ENCODE results near the gene UTP4.

The UTP4 gene

DNA sequence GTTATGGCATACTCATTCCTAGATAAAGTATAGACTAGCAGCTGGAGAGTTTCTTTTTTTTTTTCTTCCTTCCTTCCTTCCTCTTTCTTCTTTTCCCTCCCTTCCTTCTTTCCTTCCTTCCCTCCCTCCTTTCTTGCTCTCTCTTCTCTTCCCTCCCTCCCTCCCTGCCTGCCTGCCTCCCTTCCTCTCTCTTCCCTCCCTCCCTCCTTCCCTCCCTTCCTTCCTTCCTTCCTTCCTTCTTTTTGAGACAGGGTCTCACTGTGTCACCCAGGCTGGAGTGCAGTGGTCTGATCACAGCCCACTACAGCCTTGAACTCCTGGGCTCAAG is 47.5 kb downstream of the UTP4 start:
- DNase-seq = no peak

DNA sequence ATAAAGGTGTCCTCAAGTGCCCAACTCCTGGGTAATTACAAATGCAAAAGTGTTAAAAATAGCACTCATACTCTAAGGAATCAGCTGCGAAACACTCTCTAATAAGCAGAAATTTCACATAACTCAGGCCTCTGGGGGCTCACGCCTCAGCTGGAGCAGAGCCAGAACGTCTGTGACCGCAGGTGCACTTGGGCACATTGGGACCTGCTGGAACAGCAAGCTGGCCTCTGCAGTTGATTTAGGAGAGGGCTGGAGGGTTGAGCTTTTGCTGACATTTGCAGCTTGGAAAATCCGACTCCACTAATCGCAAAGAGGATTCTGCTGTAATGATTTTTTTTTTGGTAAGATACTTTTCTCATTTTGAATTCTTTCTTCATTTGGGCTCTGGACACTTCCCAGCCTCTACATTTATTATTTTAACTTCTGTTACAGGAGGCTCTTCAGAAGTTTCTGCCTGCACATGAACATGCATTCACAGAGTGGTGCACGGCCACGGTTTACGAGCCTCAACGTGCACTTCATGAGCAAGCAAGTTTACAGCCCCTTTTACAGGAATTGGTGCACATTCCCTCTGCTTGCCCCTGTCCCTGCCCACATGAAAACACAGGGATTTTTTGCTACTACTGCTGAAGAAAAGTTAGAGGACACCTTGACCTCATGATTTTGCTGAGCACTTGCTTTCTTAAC is 50.4 kb downstream of the UTP4 start:
- DNase-seq = no peak

DNA sequence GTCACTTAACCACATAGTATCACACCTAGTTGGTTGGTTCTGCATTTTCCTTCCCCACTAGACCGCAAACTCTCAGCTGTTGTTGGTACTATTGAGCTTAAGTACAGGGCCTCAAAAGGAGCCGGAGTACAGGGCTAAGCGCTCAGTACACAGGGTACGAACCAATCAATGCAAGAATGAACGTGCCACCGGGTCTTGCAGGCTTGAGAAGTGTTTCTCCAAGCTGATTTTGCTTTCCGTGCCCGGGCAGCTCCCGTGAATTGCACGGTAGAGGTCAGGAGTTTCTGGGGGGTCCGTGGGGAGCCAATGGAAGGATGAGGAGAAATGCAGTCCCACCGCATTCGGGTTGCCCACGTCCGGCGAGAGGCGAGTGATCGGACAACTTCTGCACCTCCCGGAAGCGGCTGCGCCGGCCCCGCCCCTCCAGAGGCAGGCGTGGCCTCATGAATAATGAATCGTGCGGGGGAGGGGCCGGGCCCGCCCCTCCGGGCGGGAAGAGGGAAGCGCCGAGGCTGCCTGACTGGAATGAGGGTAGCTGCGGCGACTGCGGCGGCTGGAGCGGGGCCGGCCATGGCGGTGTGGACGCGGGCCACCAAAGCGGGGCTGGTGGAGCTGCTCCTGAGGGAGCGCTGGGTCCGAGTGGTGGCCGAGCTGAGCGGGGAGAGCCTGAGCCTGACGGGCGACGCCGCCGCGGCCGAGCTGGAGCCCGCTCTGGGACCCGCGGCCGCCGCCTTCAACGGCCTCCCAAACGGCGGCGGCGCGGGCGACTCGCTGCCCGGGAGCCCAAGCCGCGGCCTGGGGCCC is 54.4 kb downstream of the UTP4 start, which contains the start of gene SNTB2:
TSS of gene SNTB2 (plus strand) at position 523 of the 804 bp plus-strand sequence. CDS start at position 526, 3 bp downstream.
- peak; percentile 85 for DNase-seq

DNA sequence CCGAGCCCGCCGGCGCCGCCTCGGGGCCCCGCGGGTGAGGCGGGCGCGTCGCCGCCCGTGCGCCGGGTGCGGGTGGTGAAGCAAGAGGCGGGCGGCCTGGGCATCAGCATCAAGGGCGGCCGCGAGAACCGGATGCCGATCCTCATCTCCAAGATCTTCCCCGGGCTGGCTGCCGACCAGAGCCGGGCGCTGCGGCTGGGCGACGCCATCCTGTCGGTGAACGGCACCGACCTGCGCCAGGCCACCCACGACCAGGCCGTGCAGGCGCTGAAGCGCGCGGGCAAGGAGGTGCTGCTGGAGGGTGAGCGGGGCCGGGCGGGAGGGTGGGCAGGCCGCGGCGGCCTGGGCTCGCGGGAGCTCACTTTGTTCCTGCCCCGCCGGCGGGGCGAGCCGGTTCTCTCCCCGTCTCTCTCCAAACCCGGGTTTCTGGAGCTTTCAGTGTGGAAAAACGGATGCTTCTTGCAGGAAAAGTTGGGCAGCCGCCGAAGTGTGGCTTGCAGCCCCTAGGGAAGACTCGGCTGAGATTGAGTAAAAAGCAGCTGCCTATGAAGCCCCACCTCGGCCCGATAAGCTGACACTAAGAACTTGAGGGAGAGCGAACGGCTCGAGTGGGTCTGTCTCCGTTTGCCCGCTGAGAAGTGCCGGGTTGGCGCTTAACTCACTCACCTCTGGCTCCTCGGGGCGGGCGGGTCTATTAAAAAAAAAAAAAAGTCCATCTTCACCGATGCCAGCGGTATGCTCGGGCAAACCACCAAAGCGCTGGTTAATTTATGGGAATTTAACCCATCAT is 55.2 kb downstream of the UTP4 start:
- peak; percentile 54 for DNase-seq

DNA sequence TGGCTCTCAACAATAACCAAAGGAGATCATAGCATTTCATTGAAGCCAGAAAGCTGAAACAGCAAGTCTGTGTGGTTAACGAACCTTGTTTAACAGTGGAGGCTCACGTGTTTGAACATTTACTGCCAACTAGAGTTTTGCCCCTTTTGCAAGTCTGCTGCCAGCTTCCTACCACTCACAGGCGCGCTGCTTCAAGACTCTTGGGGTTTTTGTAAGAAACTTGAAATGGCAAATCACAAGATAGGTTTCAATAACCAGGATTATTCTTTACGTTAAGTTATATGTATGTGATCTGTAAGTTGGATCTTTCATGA is 55.7 kb downstream of the UTP4 start:
- DNase-seq = no peak

DNA sequence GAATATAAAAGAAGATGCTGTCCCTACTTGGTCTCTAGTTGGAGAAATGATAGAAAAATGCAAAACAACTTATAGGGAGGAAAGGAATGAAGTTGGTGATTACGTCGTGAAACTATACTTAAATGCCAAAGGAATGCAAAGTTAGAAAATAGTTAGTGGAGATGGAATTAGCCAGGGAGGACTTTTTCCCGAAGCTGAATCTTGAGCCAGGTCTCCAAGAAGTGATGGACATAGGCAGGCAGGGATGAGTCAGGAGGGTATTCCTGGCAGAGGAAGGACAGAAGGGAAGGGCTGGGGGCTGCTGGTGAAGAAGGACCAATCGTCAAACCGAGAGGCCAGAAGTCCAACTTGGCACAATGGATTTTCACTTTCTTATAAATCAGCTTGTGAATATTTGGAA is 56.3 kb downstream of the UTP4 start:
- DNase-seq = no peak

DNA sequence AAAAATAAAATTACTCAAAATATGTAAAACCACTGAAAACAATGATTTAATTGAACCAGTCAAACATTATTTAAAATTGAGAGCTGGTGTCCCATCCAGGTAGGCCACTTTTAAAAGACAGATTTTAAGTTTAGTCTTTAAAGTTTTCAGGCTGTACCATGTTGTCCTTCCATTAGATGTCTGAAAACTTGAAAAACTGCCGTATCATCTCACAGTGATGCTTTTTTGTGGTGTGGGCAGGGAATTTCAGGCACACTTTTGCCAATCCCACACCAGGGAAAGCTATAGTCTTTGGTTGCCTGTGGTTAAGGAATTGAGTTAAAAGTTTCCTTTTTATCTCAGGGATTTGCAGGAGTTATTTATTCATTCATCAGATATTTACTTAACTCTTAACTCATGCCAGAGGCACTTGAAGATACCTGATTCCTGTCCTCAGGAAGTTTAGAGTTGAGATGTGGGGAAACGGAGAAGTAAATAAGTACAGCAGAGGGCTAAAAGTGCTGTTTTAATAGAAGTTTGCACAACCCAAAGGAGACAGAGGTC is 57.7 kb downstream of the UTP4 start:
- DNase-seq = no peak

DNA sequence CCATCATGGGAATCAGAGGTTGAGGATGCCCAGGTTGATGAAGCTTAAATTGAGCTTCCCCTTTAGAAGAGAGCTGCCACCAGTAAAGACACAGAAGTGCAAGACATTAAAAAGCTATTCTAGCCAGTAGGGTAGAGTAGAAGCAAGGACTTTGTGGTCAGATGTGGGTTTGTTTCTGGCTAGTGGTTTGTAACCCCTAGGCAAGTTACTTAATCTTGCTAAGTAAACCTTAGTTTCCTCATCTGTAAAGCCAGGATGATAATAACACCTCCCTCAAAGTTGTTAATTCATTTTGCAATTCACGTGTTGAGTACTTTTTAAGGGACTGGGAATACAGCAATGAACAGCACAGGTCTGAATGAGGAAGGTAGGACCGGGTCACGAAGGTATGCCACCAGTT is 58.1 kb downstream of the UTP4 start:
- no peak for DNase-seq

DNA sequence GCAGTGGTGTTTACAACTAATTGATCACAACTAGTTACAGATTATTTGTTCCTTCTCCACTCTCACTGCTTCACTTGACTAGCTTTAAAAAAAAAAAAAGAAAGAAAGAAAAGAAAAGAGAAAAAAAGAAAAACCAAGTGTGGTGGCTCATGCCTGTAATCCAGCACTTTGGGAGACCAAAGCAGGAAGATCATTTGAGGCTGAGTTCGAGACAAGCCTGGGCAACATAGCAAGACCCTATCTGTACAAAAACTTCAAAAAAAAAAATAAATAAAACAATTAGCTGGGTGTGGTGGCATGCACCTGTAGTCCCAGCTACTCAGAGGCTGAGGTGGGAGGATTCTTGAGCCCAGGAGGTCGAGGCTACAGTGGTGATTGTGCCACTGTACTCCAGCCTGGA is 58.7 kb downstream of the UTP4 start:
- no peak for DNase-seq

DNA sequence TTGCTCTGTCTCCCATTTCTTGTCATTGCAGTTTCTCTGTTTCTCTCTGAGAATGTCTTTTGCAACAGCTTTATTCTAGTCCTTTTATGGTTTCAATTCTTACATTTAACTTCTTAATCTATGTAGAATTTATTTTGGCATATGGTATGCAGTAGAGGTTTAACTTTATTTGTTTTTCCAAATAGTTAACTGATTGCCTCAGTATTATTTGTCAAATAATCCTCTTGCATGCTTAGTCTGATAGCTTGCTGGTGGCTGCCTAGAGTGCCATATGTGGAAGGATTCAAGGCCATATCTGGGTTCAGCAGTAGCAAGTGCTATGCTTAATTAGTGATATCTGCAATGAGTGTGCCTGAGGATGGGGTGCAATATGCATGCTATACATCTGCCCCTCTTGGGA is 61.4 kb downstream of the UTP4 start:
- DNase-seq = no peak

DNA sequence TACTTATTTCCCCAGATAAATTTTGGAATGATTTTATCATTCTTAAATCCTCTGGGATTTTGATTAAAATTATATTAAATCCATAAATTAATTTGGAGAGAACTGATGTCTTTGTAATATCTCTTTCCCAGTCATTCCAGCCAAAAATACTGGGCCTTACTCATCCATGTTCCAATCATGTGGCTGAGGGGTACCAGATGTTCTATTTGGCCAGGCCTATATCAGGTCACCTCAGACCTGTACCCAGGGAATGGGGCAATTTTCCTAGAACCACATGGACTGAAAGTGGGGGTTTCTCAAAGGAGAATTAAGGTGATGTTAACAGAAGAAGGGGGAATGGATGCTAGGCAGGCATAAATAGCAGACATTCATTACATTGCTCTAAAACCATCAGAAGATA is 62.0 kb downstream of the UTP4 start:
- DNase-seq = no peak

DNA sequence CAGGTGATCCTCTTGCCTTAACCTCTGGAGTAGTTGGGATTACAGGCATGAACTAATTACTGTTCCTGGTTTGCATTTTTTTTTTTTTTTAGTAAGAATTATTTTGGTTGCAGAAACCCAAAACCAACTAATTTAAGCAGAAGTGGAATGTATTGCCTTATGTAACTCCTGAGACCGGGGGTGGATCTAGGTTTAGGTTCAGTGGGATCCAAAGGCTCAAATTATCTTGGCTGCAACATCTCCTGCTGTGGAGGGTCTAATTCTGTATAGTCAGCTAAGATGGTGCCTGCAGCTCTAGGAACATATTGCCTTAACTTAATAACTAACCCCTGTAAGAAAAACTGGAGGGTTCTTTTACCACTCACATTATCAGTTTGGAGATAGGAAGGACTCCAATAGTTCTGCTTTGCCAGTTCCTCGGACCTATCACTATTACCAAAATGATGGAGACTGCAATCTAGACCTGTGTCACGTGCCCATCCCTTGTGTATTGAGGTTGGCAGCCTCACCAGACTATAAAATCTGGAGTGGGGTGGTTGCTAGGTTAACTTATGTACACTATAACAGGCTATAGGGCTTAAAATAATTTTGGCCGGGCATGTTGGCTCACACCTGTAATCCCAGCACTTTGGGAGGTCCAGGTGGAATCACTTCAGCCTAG is 63.0 kb downstream of the UTP4 start:
- no peak for DNase-seq

DNA sequence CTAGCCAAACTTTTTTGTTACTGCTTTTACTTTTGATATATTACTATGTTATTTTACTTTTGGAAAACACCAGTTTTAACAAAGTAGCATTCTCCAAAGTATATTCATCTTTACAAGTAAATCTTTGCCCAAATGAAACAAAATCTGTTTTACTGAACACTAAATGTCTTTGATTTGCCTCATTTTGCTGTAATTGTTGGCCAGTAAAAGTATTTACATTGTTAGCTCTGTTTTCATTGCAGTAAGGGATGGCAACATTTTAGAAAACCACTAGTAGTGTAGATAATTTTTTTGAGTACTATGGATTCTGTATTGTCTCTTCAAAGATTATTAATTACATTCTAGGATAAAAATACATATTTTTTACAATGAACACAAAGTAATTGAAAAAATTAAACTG is 65.1 kb downstream of the UTP4 start:
- DNase-seq = no peak

DNA sequence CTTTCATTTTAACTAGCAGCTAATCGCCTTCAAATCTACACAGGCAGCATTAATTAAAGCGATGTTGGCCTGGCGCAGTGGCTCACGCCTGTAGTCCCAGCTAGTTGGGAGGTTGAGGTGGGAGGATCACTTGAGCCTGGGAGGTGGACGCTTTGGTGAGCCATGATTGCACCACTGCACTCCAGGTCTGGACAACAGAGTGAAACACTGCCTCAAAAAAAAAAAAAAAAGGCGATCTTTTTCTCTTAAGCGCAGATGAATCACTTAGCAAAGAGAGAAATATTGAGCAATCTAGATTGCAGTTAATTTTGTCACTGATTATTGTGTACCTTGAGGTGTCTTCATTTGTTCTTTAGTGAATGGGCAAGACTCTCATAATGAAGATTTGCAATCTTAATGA is 66.9 kb downstream of the UTP4 start:
- DNase-seq = no peak

DNA sequence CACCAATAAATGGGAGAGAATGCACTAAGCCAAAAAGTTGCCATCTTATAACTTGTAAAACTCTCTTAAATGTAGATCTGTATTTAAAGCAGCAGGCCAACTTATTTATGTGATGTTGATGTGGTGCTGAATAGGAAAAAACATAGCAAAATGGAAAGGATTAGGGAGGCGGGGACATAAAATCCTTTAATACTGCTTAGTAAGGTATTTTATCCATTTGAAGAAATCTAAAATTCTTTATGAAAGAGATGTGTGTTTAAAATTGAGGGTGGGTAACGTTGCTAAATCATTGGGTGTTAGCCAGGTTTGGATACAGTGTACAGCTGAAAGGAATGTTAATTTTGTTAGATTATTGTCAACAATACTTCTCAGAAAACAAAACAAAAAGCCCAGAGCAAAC is 68.8 kb downstream of the UTP4 start:
- no peak for DNase-seq

DNA sequence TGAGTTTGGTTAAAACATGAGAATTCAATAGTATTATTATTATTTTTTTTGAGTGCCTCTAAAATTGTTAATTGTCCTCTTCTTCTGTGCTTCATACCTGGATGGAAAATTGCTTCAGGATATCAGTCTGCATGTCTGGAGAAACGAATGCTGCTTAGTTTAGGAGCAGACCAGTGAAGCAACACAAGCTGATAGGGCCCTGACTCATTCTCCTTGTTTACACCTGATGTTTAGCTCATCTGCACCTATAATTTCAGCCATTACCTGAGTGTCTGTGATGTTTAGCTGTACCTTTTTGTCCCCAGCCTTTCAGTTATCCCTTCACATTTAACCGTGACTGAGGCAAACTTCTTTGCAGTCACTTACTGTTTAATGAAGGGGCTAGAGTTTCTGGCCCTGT is 69.3 kb downstream of the UTP4 start:
- no peak for DNase-seq

DNA sequence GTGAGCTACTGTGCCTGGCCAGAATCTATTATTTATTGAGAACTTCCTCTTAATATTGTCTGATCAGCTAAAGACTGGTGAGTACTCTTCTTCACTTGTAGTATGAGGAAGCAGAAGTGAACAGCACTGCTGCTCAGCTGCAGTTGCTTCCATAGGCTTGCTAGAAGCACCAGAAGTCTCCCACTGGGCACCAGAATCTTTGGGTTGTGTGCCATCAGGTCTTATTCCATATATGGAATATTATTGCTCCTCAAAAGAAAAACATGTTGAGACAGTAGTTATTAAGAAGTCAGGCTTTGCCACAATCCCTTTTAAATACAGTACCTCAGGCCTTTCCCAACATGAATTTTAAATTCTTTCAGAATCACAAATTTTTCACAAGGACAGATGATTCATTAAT is 71.7 kb downstream of the UTP4 start:
- no peak for DNase-seq

DNA sequence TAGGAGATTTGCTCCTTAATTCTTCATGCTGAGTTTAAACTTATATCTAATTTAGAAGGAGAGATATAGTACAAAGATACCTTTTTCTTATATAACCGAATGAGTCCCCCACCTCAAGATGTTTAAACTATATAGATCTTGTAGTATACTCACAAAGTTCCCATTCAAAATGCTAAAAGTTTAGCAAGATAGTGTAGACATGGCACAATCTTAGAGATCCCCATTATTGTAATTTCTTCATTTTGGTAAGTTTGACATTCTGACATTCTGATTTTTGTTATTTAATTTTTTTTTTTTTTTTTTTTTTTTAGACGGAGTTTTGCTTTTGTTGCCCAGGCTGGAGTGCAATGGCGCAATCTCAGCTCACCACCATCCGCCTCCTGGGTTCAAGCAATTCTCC is 77.3 kb downstream of the UTP4 start:
- no peak for DNase-seq

DNA sequence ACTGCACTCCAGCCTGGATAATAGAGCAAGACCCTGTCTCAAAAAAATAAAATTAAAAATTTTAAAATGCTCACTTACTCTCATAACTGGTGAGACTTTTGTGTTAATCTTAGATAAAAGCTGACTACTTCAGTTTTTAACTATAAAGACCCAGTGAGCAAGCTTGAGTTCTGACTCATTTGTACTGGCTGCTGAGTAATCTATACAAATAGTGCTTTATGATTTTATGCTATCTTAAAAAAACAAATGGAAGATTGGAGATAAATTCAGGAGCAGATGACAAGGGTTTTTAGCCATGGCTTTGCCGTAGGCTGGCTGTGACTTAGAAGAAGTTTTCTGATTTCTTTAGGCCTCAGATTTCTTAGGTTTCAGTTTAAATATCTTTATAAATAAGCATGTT is 85.0 kb downstream of the UTP4 start:
- DNase-seq = no peak
